WTC11 (cell line): Measurements from ENCODE around the gene SNX14. TPM values are rescaled to one million over a fixed set of nuclear protein-coding genes. Genes with fewer than 3 reads are reported as not detected.

Experiments used
- ATF1 ChIP-seq: sonication (generic); formaldehyde crosslinking; IDR thresholded peaks from 2 replicates; pipeline ENCODE4 v1.8.1; 2023; ENCODE audit warnings: mild to moderate bottlenecking, moderate library complexity, missing genetic modification reagents
- FOXK1 ChIP-seq: sonication (generic); formaldehyde crosslinking; IDR thresholded peaks from 2 replicates; pipeline ENCODE4 v1.8.0; 2022; ENCODE audit warnings: mild to moderate bottlenecking, moderate library complexity, missing genetic modification reagents
- IRF2 ChIP-seq: sonication (generic); formaldehyde crosslinking; IDR thresholded peaks from 2 replicates; pipeline ENCODE4 v1.8.0; 2022; ENCODE audit warnings: low read depth, missing genetic modification reagents, borderline replicate concordance
- JAZF1 ChIP-seq: fragments of 250-450 bp; sonication (Bioruptor Pico); IDR thresholded peaks from 2 replicates; pipeline ENCODE4 v1.9.0; 2021; ENCODE audit warnings: moderate library complexity, mild to moderate bottlenecking, inconsistent platforms
- KAT7 ChIP-seq: sonication (generic); formaldehyde crosslinking; IDR thresholded peaks from 2 replicates; pipeline ENCODE4 v1.8.1; 2023; ENCODE audit warnings: missing genetic modification reagents, mild to moderate bottlenecking, borderline replicate concordance
- NFE2L1 ChIP-seq: sonication (generic); formaldehyde crosslinking; IDR thresholded peaks from 2 replicates; pipeline ENCODE4 v1.8.1; 2023; ENCODE audit warnings: missing genetic modification reagents
- NFYB ChIP-seq: sonication (generic); formaldehyde crosslinking; conservative IDR thresholded peaks from 2 replicates; pipeline ENCODE4 v1.8.0; 2022; ENCODE audit warnings: low read depth, missing genetic modification reagents
- NR3C1 ChIP-seq: sonication (generic); formaldehyde crosslinking; conservative IDR thresholded peaks from 2 replicates; pipeline ENCODE4 v1.8.1; 2023; ENCODE audit warnings: low read depth, mild to moderate bottlenecking, missing genetic modification reagents
- SOX15 ChIP-seq: fragments of 250-450 bp; sonication (Bioruptor Pico); IDR thresholded peaks from 2 replicates; pipeline ENCODE4 v1.9.0; 2021; ENCODE audit warnings: mild to moderate bottlenecking
- ZBTB21 ChIP-seq: sonication (generic); formaldehyde crosslinking; IDR thresholded peaks from 2 replicates; pipeline ENCODE4 v1.8.1; 2023; ENCODE audit warnings: mild to moderate bottlenecking, missing genetic modification reagents, borderline replicate concordance
- ZNF138 ChIP-seq: sonication (generic); formaldehyde crosslinking; conservative IDR thresholded peaks from 2 replicates; pipeline ENCODE4 v1.8.1; 2022; ENCODE audit warnings: mild to moderate bottlenecking, moderate library complexity, missing genetic modification reagents
- ZNF396 ChIP-seq: fragments of 250-450 bp; sonication (Bioruptor Pico); IDR thresholded peaks from 2 replicates; pipeline ENCODE4 v1.8.0; 2021; ENCODE audit warnings: mild to moderate bottlenecking, moderate library complexity, borderline replicate concordance
- ZNF423 ChIP-seq: fragments of 250-450 bp; sonication (Bioruptor Pico); IDR thresholded peaks from 2 replicates; pipeline ENCODE4 v2.1.2; 2022; ENCODE audit warnings: mild to moderate bottlenecking, moderate library complexity
- total RNA-seq: library from RNA; stranded (reverse); gene quantifications from 3 replicates; pipeline ENCODE4 v1.2.3, GENCODE V29; 2021
- TF ChIP-seq, protein P1 (sequence below): sonication (generic); formaldehyde crosslinking; IDR thresholded peaks from 2 replicates; pipeline ENCODE4 v1.8.0; 2023; ENCODE audit warnings: missing genetic modification reagents, mild to moderate bottlenecking, borderline replicate concordance
- TF ChIP-seq, protein P2 (sequence below): sonication (generic); formaldehyde crosslinking; IDR thresholded peaks from 2 replicates; pipeline ENCODE4 v1.8.1; 2022; ENCODE audit warnings: mild to moderate bottlenecking, moderate library complexity, missing genetic modification reagents
- TF ChIP-seq, protein P3 (sequence below): sonication (generic); formaldehyde crosslinking; IDR thresholded peaks from 2 replicates; pipeline ENCODE4 v1.8.1; 2022; ENCODE audit warnings: missing genetic modification reagents, borderline replicate concordance
- TF ChIP-seq, protein P4 (sequence below): sonication (generic); formaldehyde crosslinking; IDR thresholded peaks from 2 replicates; pipeline ENCODE4 v1.8.0; 2022; ENCODE audit warnings: mild to moderate bottlenecking, missing genetic modification reagents
- TF ChIP-seq, protein P5 (sequence below): fragments of 250-450 bp; sonication (Bioruptor Pico); IDR thresholded peaks from 2 replicates; pipeline ENCODE4 v2.1.2; 2022; ENCODE audit warnings: mild to moderate bottlenecking, moderate library complexity
- TF ChIP-seq, protein P6 (sequence below): sonication (generic); formaldehyde crosslinking; IDR thresholded peaks from 2 replicates; pipeline ENCODE4 v1.8.0; 2022; ENCODE audit warnings: mild to moderate bottlenecking, missing genetic modification reagents

The SNX14 gene
- total RNA-seq, 1 experiment from 2014 or later: 34.3 TPM

DNA sequence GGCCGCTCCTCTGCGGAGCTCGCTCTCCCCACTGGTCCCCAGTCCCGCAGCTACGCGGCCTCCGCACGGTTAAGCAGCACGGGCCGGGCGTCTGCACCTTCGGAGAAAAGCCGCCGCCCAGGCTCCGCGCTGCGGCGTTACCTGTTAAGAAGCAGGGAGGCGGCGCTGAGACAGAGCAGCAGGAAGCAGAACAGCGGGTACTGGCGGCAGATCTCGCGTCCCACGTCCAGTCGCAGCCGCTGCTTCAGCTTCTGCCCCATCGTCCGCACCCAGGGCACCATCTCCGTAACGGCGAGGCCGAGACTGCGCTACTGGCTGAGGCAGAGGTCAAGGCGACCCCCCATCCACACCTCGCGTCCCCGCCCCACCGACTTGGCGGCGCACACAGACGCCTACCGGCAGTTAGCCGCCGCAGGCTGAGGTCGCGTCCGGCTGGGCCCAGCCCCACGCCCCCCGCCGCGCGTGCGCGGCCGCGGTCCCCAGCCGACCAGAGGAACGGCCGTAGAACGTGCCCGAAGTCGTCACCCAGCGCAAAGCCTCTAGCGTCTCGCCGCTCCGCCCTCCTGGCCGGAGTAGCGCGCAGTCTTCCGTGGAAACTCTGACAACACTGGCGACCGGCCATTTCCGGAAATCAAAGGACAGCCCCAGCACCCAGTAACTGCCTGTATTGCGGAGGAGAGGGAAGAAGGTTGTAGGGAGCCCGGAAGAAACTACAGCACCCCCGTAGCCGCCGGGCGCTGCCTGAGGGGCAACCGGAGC is at the start of gene SNX14 (continued):
- TF ChIP-seq, protein P1, sequence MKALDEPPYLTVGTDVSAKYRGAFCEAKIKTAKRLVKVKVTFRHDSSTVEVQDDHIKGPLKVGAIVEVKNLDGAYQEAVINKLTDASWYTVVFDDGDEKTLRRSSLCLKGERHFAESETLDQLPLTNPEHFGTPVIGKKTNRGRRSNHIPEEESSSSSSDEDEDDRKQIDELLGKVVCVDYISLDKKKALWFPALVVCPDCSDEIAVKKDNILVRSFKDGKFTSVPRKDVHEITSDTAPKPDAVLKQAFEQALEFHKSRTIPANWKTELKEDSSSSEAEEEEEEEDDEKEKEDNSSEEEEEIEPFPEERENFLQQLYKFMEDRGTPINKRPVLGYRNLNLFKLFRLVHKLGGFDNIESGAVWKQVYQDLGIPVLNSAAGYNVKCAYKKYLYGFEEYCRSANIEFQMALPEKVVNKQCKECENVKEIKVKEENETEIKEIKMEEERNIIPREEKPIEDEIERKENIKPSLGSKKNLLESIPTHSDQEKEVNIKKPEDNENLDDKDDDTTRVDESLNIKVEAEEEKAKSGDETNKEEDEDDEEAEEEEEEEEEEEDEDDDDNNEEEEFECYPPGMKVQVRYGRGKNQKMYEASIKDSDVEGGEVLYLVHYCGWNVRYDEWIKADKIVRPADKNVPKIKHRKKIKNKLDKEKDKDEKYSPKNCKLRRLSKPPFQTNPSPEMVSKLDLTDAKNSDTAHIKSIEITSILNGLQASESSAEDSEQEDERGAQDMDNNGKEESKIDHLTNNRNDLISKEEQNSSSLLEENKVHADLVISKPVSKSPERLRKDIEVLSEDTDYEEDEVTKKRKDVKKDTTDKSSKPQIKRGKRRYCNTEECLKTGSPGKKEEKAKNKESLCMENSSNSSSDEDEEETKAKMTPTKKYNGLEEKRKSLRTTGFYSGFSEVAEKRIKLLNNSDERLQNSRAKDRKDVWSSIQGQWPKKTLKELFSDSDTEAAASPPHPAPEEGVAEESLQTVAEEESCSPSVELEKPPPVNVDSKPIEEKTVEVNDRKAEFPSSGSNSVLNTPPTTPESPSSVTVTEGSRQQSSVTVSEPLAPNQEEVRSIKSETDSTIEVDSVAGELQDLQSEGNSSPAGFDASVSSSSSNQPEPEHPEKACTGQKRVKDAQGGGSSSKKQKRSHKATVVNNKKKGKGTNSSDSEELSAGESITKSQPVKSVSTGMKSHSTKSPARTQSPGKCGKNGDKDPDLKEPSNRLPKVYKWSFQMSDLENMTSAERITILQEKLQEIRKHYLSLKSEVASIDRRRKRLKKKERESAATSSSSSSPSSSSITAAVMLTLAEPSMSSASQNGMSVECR: 0 out of 2 replicates have a peak, but pooled peaks have one; percentile 65
- TF ChIP-seq, protein P2, sequence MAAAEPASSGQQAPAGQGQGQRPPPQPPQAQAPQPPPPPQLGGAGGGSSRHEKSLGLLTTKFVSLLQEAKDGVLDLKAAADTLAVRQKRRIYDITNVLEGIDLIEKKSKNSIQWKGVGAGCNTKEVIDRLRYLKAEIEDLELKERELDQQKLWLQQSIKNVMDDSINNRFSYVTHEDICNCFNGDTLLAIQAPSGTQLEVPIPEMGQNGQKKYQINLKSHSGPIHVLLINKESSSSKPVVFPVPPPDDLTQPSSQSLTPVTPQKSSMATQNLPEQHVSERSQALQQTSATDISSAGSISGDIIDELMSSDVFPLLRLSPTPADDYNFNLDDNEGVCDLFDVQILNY (CRISPR knock-in tag): 0 out of 2 replicates have a peak, but pooled peaks have one; percentile 23
- TF ChIP-seq ZNF138 (CRISPR knock-in tag) (peak; percentile 55; the same call in 1 of the 2 replicates), ZNF396 (CRISPR knock-in tag) (no peak), FOXK1 (CRISPR knock-in tag) (peak; percentile 74; the same call in 1 of the 2 replicates), ZNF423 (CRISPR knock-in tag) (no peak), ZBTB21 (no peak; the same call in 1 of the 2 replicates), NR3C1 (0 out of 2 replicates have a peak, but pooled peaks have one; percentile 11), NFYB (CRISPR knock-in tag) (peak; percentile 47; the same call in 1 of the 2 replicates), KAT7 (CRISPR knock-in tag) (peak; percentile 65; the same call in 1 of the 2 replicates), ATF1 (0 out of 2 replicates have a peak, but pooled peaks have one; percentile 29), SOX15 (CRISPR knock-in tag) (no peak), JAZF1 (CRISPR knock-in tag) (no peak), IRF2 (CRISPR knock-in tag) (0 out of 2 replicates have a peak, but pooled peaks have one; percentile 66), NFE2L1 (CRISPR knock-in tag) (peak; percentile 84; the same call in 1 of the 2 replicates)
- TF ChIP-seq, protein P3, sequence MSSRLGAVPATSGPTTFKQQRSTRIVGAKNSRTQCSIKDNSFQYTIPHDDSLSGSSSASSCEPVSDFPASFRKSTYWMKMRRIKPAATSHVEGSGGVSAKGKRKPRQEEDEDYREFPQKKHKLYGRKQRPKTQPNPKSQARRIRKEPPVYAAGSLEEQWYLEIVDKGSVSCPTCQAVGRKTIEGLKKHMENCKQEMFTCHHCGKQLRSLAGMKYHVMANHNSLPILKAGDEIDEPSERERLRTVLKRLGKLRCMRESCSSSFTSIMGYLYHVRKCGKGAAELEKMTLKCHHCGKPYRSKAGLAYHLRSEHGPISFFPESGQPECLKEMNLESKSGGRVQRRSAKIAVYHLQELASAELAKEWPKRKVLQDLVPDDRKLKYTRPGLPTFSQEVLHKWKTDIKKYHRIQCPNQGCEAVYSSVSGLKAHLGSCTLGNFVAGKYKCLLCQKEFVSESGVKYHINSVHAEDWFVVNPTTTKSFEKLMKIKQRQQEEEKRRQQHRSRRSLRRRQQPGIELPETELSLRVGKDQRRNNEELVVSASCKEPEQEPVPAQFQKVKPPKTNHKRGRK (CRISPR knock-in tag): 0 out of 2 replicates have a peak, but pooled peaks have one; percentile 71
- TF ChIP-seq, protein P4, sequence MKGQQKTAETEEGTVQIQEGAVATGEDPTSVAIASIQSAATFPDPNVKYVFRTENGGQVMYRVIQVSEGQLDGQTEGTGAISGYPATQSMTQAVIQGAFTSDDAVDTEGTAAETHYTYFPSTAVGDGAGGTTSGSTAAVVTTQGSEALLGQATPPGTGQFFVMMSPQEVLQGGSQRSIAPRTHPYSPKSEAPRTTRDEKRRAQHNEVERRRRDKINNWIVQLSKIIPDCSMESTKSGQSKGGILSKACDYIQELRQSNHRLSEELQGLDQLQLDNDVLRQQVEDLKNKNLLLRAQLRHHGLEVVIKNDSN: no peak
- TF ChIP-seq, protein P5, sequence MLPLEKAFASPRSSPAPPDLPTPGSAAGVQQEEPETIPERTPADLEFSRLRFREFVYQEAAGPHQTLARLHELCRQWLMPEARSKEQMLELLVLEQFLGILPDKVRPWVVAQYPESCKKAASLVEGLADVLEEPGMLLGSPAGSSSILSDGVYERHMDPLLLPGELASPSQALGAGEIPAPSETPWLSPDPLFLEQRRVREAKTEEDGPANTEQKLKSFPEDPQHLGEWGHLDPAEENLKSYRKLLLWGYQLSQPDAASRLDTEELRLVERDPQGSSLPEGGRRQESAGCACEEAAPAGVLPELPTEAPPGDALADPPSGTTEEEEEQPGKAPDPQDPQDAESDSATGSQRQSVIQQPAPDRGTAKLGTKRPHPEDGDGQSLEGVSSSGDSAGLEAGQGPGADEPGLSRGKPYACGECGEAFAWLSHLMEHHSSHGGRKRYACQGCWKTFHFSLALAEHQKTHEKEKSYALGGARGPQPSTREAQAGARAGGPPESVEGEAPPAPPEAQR (CRISPR knock-in tag): no peak
- TF ChIP-seq, protein P6, sequence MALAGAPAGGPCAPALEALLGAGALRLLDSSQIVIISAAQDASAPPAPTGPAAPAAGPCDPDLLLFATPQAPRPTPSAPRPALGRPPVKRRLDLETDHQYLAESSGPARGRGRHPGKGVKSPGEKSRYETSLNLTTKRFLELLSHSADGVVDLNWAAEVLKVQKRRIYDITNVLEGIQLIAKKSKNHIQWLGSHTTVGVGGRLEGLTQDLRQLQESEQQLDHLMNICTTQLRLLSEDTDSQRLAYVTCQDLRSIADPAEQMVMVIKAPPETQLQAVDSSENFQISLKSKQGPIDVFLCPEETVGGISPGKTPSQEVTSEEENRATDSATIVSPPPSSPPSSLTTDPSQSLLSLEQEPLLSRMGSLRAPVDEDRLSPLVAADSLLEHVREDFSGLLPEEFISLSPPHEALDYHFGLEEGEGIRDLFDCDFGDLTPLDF (CRISPR knock-in tag): peak; percentile 18; the same call in 1 of the 2 replicates
